Activated CD4-positive, CD25-positive, alpha-beta regulatory T cell treated with anti-CD3 and anti-CD28 coated beads, Interleukin-2, amount 50 U/mL, for 16 hours (primary cell): ENCODE measurements around the gene MAPK1IP1L.
"Not testable (repeated sequence)": the region's sequence is repeated elsewhere in the genome, so short reads cannot be mapped to it uniquely, and the experiment has no call there.

ENCODE experiments used
- DNase-seq: peaks from one replicate; pipeline ENCODE4 v3.0.0-alpha.2; 2020; ENCODE audit warnings: low read depth, low spot score

Gene MAPK1IP1L

DNA sequence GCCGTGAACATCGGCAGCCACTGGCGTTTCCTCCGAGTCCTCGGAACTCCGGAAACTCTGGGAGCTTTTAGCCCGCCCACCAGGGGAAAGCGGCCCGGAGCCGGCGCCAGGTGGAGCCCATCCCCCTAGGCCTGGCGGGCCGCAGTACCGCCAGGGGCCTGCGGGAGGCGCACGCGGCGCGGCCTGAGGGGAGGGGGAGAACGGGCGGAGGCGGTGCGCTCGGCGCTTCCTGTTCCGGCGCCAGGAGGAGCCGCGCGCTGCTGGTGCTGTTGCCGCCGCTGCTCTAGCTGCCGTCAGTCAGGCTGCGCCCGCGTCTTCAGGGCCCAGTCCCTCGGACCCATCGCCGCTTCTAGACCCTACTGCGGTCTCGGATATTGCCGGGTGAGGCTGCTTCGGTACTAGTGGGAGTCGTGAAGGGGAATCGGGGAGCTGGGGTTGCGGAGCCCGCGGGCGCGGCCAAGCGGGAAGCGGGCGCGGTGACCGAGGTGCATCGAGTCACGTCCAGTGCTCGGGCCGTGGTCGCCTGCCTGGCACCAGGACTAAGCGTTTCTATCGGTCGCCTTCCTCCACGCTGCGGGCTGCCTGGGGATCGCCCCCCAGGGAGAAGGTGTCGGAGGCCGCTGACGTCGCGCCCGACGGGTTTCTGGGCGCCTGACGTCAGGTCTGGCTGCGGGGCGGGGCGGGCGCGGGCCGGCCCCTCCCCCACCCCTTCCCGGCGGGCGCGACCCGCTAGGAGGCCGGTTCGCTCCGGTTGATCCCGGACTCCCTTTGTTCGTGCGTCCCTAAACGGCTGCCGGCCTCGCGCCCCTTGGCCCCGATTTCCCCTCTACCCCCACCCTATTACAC is at the start of gene MAPK1IP1L:
Gene MAPK1IP1L (plus strand): TSS at position 225 of the 846 bp plus-strand sequence. CDS start 10,037 bp downstream, outside the sequence.
- peak; percentile 82 for DNase-seq

DNA sequence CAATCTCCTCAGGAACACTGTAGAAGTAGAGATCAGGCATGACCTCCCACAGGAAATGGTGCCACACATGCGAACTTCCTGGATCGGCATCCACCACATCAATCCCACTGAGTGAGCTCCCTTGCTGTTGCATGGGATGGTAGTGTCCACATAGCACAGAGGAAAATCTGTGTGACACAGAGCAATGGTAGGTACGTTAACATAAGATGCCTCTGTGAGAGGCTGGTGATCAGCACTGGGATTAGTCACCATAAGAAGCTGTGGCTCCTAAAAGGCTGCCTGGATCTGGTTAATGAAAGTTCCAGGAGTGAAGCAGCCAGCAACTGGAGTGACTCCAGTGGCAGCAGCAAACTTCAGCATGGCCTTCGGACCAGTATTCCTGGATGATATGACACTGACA is 46.4 kb upstream of the MAPK1IP1L start:
- DNase-seq: no peak

DNA sequence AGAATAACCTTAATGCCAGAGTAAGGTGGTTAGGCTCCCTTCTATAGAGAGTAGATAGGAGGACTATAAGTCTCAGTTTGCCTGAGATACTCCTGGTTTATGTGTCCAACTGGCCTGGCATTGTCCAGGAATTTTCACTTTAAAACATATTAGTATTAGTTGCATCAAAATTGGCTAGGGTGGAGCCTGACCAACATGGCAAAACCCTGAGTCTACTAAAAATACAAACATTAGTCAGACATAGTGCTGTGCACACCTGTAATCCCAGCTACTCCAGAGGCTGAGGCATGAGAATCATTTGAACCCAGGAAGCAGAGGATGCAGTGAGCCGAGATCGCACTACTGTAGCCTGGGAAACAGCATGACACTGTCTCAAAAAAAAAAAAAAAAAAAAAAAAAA is 36.4 kb upstream of the MAPK1IP1L start:
- DNase-seq: no peak

DNA sequence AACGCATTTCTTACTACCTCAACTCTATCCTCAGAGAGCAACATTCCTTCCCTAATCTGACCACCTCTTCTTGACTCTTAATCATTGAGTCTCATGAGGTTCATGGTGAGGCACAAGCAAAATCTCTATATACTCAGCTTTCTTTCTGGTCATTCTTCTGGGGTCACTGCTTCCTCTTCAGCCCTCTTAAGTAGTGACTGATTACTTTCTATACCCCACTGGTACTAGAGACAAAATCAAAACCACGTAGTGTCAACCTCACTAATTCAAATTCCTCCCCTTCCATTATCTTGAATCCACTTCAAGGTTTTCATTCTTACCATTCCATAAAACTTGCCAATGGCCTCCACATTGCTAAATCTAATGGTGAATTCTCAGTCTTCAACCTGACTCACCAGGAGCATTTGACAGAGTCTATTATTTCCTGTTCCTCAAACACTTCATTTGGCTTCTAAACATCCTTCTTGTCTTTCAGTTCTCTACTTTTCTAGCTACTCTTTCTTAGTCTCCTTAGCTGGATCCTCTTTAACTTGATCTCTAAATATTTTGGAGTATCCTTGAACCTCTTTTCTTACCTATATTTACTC is 31.4 kb upstream of the MAPK1IP1L start:
- DNase-seq: no peak

DNA sequence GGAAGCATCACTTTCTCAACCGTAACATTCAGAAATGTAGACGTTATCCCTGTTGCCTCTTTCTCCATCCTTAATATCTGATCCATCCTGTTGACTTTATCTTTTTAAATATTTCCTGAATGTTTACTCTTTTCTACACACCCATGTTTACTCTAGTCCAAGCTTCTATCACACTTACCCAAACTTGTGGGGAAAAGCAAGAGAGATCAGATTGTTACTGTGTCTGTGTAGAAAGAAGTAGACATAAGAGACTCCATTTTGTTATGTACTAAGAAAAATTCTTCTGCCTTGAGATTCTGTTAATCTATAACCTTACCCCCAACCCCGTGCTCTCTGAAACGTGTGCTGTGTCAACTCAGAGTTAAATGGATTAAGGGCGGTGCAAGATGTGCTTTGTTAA is 27.1 kb upstream of the MAPK1IP1L start:
- DNase-seq: not testable (repeated sequence)

DNA sequence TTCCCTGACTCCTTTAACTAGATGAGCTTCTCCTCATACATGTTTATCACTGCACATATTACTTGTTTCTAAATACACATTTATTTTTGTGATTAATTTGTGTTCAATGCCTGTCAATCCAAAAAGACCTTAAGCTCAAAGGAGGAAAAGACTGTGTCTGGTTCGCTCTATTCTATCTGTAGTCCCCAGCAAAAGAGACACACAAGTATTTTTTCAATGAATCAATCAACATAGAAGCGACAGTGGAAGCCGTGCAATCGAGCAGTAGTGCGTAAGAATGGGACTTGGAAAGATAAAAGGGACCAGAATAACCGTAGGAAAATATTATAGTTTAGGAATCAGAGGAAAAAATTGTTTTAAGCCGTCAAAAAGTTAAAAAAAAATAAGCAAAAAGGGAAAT is 25.5 kb upstream of the MAPK1IP1L start:
- no peak for DNase-seq

DNA sequence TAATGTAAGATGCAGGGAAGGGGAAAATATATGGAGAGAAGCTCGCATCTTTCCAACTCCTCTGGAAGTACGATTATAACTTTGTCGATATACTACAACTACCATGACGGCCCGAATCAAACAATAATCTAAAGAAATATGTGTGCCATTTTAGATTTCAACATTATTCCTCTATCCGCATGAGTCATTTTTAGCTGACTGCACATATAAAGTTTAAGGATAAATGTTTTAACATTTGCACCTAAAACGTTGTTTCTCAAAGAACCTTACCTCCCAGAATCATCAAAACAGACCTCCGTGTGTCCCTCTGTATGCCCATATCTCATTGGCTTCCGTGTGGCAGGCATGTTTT is 25.0 kb upstream of the MAPK1IP1L start:
- no peak for DNase-seq

DNA sequence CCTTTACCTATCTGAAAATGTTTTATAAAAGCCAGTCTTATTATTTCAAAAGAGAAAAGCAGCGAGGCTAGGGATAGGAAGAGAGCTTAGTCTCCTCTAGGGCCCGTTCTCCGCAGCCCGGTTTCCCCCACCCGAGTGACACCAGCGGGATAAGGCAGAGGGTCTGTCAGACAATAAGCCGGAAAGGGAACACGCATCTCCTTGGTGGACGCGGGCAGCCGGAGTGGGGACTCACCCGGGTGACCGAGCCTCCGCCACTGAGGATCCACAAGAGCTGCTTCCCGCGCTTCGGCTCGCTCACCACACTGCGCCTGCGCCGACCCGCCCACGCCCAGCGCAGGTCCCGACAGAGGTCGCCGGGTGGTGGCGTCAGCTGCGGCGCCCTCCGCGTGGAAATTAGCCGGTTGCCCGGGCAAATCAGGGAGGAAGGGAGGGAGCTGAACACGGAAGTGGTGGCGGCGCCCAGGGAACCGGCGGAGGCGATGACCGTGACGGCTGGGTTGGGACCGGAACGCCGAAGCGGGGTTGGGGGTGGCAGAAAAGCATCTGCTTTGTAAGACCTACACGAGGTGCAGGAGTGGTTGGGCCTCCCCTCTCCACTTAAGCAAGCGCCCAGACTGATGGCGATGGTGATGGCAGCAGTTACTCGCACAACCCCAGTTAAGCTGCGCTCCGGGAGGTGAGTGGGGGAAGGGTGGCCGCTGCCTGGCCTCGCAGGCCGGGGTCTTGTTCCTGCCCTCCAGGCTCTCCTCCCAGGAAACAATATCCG is 24.5 kb upstream of the MAPK1IP1L start, which contains the start of the genes SOCS4 and WDHD1:
Gene SOCS4 (plus strand): TSS at position 444 of the 769 bp plus-strand sequence. CDS start 15,806 bp downstream, outside the sequence.
Gene WDHD1 (minus strand): TSS at position 307 of the 769 bp plus-strand sequence. CDS start 312 bp downstream, outside the sequence.
- DNase-seq: peak; percentile 93

DNA sequence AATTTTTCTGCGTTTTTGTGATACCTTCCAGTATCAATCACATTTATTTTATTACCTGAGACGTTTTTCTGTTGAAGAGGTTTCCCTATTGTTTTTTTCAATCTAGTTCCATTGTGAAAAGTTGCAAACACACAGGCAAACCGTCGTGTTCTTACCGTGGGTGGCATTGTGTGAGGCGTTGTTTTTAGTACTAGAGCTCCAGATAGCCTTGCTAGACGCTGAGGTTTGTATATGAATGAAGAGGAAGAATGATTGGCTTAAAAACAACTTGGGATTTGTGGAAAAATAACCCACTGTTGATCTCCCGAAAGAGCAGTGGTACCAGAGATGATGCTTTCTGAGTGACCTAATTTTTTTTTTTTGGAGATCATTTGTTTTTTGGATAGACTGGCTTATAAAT is 23.4 kb upstream of the MAPK1IP1L start:
- DNase-seq: no peak

DNA sequence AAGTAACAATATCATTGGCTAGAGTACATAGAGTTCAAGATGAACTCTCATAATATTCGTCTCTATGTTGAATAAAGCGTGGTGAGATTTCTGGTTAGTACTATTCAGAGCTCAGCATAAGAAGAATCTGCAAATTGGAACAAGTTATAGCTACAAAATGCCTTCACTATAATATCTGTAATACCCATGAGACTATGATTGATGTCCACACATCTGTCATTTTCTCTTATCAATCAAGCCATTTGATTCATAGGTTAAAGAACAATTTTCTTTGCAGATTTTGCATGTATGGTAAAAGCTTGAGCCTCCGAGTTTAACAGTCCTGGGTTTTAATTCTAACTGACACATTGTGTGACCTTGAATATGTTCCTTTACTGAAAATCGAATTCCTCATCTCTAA is 23.0 kb upstream of the MAPK1IP1L start:
- DNase-seq: no peak

DNA sequence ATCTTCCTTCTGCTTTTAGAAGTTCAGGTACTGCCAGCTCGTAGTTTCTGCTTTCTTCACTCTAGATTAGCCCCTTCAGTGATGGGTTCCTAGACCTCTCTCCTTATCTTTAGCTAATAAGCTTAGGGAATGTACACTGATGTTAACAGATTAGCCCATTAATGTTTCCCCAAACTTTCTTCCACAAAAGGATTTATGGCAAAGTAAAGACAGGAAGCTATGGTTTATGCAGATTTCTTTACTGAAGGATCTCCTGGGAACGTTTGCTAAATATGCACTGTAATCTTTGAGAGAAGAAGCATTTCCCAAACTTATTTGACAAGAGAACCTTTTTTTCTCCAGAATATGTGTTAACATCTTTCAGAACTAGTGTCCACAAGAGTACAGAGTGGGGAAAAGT is 20.3 kb upstream of the MAPK1IP1L start:
- no peak for DNase-seq

DNA sequence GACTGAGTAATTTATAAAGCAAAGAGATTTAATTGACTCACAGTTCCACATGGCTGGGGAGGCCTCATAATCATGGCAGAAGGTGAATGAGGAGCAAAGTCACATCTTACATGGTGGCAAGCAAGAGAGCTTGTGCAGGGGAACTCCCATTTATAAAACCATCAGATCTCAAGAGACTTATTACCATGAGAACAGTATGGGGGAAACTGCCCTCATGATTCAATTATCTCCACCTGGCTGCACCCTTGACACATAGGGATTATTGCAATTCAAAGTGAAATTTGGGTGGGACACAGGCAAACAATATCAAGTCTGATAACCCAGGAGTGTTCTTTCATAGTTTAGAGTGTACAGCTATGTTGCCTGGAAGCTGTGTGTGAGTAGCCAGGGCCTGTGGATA is 13.5 kb upstream of the MAPK1IP1L start:
- not testable (repeated sequence) for DNase-seq

DNA sequence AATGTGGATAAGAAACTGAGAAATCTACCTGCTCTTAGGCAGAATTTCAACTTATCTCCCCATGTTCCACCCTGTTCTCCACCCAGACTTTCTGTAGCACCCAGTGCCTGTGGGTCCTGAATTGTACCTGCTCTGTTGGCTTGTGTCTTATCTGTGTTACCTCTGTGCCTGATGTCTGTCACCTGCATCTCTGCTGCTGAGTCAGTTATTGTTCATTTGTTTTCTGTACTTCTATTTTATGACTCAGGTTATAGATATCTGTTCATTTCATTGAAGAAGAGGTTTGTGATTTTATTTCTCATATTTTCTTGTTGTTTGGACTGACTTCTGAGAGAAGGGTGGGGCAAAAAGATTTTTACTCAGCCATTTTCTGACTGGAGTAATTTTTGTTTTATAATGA is 12.7 kb upstream of the MAPK1IP1L start:
- DNase-seq: no peak

DNA sequence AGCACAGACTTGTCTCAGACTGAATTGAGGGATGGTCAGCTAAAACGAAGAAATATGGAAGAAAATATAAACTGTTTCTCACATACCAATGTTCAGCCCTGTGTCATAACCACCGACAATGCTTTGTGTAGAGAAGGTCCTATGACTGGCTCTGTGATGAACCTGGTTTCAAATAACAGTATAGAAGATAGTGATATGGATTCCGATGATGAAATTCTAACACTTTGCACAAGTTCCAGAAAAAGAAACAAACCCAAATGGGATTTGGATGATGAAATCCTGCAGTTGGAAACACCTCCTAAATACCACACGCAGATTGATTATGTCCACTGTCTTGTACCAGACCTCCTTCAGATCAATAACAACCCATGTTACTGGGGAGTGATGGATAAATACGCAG is 7.9 kb upstream of the MAPK1IP1L start:
- DNase-seq: no peak

DNA sequence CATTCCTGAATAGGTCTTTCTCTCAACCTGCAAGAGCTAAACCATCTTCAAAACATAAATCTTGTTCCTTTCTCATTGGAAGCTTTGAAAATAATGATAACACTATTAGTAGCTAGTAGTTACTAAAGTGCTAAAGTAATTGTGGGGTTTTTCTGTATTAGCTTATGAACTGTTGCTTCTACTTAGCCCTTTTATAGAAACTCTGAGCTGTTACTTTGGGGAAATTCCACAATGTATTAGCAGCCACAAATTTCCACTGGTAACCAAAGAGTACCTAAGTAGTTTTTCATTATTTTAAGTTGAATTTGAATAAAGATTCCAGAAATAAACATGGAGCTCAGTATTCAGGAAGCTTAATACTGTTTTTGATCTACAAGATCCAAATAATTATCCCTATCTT is 6.4 kb upstream of the MAPK1IP1L start:
- no peak for DNase-seq

DNA sequence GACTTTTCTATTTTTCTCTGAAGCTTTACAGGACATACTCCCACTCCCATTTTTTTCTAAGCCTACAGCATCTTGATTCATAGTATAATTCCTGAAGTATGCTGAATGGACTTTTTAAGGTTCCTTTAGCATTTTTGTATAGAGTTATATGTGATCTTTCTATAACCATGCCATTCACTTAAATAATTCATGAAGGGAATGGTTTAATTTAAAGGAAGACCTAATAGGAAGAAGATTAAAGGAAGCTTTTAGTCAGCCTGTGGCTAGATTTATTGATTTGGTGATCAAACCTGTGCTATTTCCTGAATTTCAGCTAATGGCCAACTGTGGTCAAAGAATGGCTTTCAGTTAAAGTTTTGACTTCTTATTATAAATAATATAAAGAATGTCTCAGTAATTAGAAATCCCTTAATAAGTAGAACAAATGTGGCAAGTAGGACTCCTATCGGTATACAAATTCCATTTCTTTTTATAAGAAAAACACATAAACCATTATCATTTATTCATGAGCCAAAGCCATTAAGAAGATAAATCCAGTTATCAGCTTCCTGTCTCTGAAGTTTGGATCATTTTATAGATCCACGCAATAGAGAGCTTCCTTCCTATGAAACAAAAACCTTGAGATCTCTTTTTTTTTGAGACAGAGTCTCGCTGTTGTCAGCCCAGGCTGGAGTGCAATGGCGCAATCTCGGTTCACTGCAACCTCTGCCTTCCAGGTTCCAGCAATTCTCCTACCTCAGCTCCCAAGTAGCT is 4.0 kb upstream of the MAPK1IP1L start:
- no peak for DNase-seq

DNA sequence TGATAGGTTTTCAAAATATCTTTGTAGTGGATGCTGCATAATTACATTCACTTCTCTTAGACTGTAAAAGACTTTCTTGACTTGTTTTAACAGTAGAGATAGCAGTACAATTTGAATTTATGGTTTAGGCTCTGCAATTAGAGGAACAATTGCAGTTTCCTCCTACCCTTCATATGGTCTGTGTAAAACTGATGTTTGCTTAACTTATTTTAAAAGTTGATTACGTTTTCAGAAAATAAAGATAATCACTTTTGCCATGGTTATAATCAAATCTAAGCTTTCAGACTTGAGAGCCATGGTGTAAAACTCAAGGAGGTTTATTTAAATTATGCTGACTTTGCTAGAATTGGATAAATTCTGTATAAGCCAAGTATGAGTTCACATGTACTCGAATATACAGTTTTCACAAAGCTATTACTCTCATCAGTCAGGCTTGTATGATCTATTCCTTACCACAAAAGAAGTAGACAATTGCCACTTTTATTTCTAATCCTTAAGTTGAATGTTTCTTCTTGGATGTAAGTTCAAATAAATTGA is 2.5 kb upstream of the MAPK1IP1L start:
- DNase-seq: no peak

DNA sequence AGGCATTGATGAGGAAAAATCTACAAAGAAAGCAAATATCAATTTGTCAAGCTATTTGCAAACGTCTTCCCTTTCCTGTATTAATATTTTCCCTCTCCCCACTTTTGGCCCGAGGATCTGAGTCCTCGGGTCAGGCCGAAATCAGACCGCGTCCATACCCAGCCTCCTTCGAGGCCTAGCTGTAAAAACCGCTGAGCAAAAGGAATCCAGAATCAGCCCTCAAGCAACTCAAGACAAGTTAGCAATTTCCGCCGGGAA is 353 bp upstream of the MAPK1IP1L start:
- DNase-seq: no peak

DNA sequence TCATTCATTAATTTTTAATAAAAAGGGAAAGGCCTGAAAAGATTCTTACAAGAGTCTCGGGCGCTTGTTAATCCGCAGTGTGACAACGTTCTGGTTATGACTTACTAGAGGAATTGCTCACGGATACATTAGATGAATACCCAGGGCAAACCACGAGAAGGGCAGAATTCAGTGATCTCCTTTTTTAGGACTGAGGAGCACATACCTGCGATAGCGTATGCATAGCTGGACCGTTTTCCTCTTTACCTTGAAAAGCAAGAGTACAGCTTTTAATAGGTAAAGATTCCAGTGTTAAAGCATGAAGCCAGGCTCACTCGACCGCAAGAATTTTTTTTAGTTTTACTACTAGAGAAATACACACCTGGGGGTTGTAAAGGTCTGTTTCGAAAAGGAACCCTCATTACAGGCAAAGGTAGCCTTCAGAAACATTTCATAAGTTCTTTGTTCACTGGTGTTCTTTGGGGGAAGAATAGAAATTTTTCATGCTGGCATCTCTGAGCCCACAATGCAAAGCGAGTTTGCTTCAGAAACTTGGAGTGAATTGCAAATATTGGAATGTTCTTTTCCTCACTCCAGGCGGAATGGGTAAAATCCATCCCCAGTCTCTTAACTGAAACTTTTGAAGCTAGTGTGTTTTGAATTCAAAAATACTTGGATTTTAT is 953 bp downstream of the MAPK1IP1L start:
- no peak for DNase-seq

DNA sequence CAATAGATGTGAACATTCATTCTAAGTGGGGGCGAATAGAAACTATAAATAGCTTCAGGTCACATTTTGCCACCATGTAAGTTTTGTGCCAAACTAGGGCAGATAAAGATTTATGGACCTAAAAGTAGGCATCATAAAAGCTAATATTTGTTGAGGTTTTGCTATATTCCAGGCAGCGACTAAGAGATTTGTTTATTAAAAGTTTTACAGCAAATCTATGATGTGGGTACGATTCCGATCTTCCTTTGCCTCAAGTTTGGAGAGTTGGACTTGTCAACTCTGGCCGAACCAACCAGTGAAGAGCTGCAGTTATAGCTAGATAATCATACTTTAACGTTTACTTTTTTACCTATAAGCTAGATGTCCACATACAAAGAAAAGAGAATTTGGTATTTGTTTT is 1.6 kb downstream of the MAPK1IP1L start:
- DNase-seq: no peak

DNA sequence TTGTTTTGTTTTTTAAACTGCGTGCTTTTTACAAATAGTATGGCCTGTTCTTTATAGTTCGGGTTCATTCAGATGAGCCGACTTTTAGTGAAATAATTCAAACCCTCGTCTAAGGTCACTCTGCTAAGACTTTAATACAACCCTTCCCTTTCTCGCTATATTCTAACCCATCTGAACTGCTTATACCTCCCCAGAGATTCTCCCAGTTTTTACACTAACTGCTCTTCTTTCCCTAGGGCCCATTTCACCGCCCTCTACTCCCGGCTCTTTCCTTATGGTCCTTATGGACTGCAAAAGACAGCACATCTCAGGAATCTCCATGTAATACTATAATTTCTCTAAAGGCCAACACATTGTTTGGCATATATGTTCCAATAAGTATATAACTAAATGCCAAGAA is 2.1 kb downstream of the MAPK1IP1L start:
- DNase-seq: no peak
